GM12878 (cell line): ENCODE measurements around the gene PSMC3. TPM values are rescaled to one million over a fixed set of nuclear protein-coding genes. Genes with fewer than 3 reads are reported as not detected.

ENCODE experiments used
- ATAC-seq: fragments of 200-7000 bp; cut with Tn5 transposase; 3 replicates; pipeline ENCODE4 v1.9.1; 2020; ENCODE audit warnings: mild to moderate bottlenecking, moderate library complexity
- BruUV-seq: library from RNA; stranded (reverse); fragments of 400-500 nt; replicated peaks from 2 replicates; lab custom pipeline; 2021; lab: Mats Ljungman, UMichigan
- CTCF ChIA-PET: fragments of 300-600 bp; sonication (Branson Sonifier 250); formaldehyde crosslinking; extraction: SDS; loops from one replicate; lab custom pipeline; 2021; ENCODE audit warnings: inconsistent platforms; lab: Yijun Ruan, JAX
- POLR2A ChIA-PET: fragments of 350-600 bp; formaldehyde crosslinking; extraction: SDS; loops from one replicate; lab custom pipeline; 2021; ENCODE audit warnings: inconsistent platforms; lab: Charles Lee
- RAD21 ChIA-PET: fragments of 300-600 bp; sonication (Branson Sonifier 250); formaldehyde crosslinking; loops from one replicate; lab custom pipeline; 2023; ENCODE audit warnings: antibody characterized with exemption; ENCODE audit not compliant: unreplicated experiment; lab: Charles Lee
- SMC1A ChIA-PET: fragments of 300-600 bp; sonication (Branson Sonifier 250); formaldehyde crosslinking; loops from one replicate; lab custom pipeline; 2023; ENCODE audit not compliant: unreplicated experiment, uncharacterized antibody; lab: Charles Lee
- DNase-seq: peaks from one replicate; pipeline ENCODE4 v3.0.0-alpha.2; 2011; ENCODE audit warnings: low read depth, low spot score
- FAIRE-seq: peaks from 3 replicates; lab custom pipeline; 2011; peaks lifted over from hg19 to GRCh38; lab: Jason Lieb, UNC
- H2AFZ ChIP-seq: 2 replicates; pipeline ENCODE4 v1.6.0; 2011; ENCODE audit warnings: low read depth, low read length, control low read depth; ENCODE audit not compliant: control insufficient read depth
- H3K27ac ChIP-seq: 2 replicates; pipeline ENCODE4 v1.5.1; 2011; ENCODE audit warnings: control low read depth; ENCODE audit not compliant: control insufficient read depth, insufficient read depth
- H3K27me3 ChIP-seq, 2 experiments: replicated peaks in 1 of 2; 2 replicates each; pipeline versions ENCODE4 v1.6.0 to v1.6.1; 2011; ENCODE audit warnings: low read length in 1 of 2; ENCODE audit not compliant: control insufficient read depth in 2 of 2, insufficient read depth in 2 of 2
- H3K36me3 ChIP-seq, 2 experiments: 2 replicates each; pipeline ENCODE4 v1.5.1; 2011; ENCODE audit warnings: low read length in 1 of 2; ENCODE audit not compliant: control insufficient read depth in 2 of 2, insufficient read depth in 2 of 2
- H3K4me1 ChIP-seq: 2 replicates; pipeline ENCODE4 v1.6.1; 2011; ENCODE audit warnings: mild to moderate bottlenecking, low read length, moderate library complexity, mixed read lengths; ENCODE audit not compliant: control insufficient read depth, insufficient read depth
- H3K4me2 ChIP-seq: 2 replicates; pipeline ENCODE4 v1.6.0; 2011; ENCODE audit warnings: control low read depth; ENCODE audit not compliant: control insufficient read depth, insufficient read depth
- H3K4me3 ChIP-seq: fragments of 200-600 bp; sonication (generic); 2 replicates; pipeline ENCODE4 v1.5.1; 2016
- H3K79me2 ChIP-seq: 2 replicates; pipeline ENCODE4 v1.6.0; 2011; ENCODE audit warnings: low read length; ENCODE audit not compliant: control insufficient read depth, insufficient read depth
- H3K9ac ChIP-seq: 2 replicates; pipeline ENCODE4 v1.8.0; 2011; ENCODE audit warnings: low read length, control low read depth, mixed read lengths; ENCODE audit not compliant: control insufficient read depth, insufficient read depth
- H3K9me3 ChIP-seq: replicated peaks from 3 replicates; pipeline ENCODE4 v1.5.1; 2011; ENCODE audit warnings: mild to moderate bottlenecking, low read length; ENCODE audit not compliant: control insufficient read depth, insufficient read depth
- H4K20me1 ChIP-seq: 2 replicates; pipeline ENCODE4 v1.6.0; 2011; ENCODE audit not compliant: control insufficient read depth, insufficient read depth
- BRCA1 ChIP-seq: IDR thresholded peaks from 2 replicates; pipeline ENCODE4 v1.6.1; 2011; ENCODE audit warnings: low read depth, low read length, improper control_type of control experiment
- ELK1 ChIP-seq: IDR thresholded peaks from 2 replicates; pipeline ENCODE4 v1.6.1; 2012; ENCODE audit warnings: low read depth, low read length, improper control_type of control experiment
- EZH2 ChIP-seq: IDR thresholded peaks from 2 replicates; pipeline ENCODE4 v1.6.1; 2012; ENCODE audit warnings: low read depth, mild to moderate bottlenecking, control low read depth, inconsistent platforms, low read length, borderline replicate concordance; ENCODE audit not compliant: control insufficient read depth
- HDAC6 ChIP-seq: fragments of 200-600 bp; sonication (generic); IDR thresholded peaks from one replicate; pipeline ENCODE4 v1.8.0; 2017; ENCODE audit warnings: antibody characterized with exemption; ENCODE audit not compliant: unreplicated experiment
- NFYB ChIP-seq: IDR thresholded peaks from 2 replicates; pipeline ENCODE4 v1.6.1; 2011; ENCODE audit warnings: low read depth, mild to moderate bottlenecking, low read length, improper control_type of control experiment, moderate library complexity; ENCODE audit not compliant: insufficient read depth
- RB1 ChIP-seq: fragments of 450-650 bp; formaldehyde crosslinking; IDR thresholded peaks from 2 replicates; pipeline ENCODE4 v1.6.1; 2017; ENCODE audit warnings: mild to moderate bottlenecking, borderline replicate concordance
- WGBS: methylation state at CpG from one replicate; pipeline ENCODE4 v1.1.6; 2016; ENCODE audit warnings: low lambda C conversion rate; ENCODE audit not compliant: insufficient replicate concordance, insufficient coverage; ENCODE audit errors: missing lambda C conversion rate; 5-methylcytosine and 5-hydroxymethylcytosine counted together
- in situ Hi-C: fragments of 300-500 bp; cut with MboI; formaldehyde crosslinking; loops from 9 replicates; pipeline ENCODE4 v1.14.3; 2018; ENCODE audit warnings: mixed read lengths
- intact Hi-C: fragments of 100-400 bp; cut with micrococcal nuclease; formaldehyde crosslinking; loops from one replicate; pipeline ENCODE4 v1.14.2; 2022; ENCODE audit not compliant: unreplicated experiment
- polyA plus RNA-seq, 11 experiments: library from polyadenylated mRNA; depleted of rRNA in 4 of 11; unstranded in 6 of 11; stranded (reverse) in 5 of 11; fragments of >200 nt; fragmentation: Nextera tagmentation in 4 of 11; fragmentation: Illumina TruSeq in 1 of 11; extraction: Ambion mirVana in 4 of 11; extraction: Trizol in 1 of 11; gene quantifications; 1 replicate in 1 of 11; 2 replicates in 10 of 11; pipeline versions ENCODE4 v1.2.1 to v1.2.3, GENCODE V29; 2011 to 2016; ENCODE audit warnings: inconsistent platforms in 2 of 11, missing spikeins in 2 of 11, low read depth in 1 of 11
- total RNA-seq, 4 experiments: library from RNA; depleted of rRNA in 3 of 4; stranded (reverse); fragments of >200 nt in 3 of 4; fragmentation: Illumina TruSeq in 1 of 4; extraction: Trizol in 1 of 4; gene quantifications; 2 replicates each; pipeline versions ENCODE4 v1.2.1 to v1.2.3, GENCODE V29; 2013 to 2021
- TF ChIP-seq, protein P1 (sequence below): fragments of 450-650 bp; conservative IDR thresholded peaks from 2 replicates; pipeline ENCODE4 v1.6.1; 2017; ENCODE audit warnings: mild to moderate bottlenecking, moderate library complexity

Gene PSMC3
- total and polyA plus RNA-seq, 10 of the 15 experiments (the other 5 are each of a cell fraction or from before 2014, with no cell fraction given): 39.5 to 289 (median 155) TPM

DNA sequence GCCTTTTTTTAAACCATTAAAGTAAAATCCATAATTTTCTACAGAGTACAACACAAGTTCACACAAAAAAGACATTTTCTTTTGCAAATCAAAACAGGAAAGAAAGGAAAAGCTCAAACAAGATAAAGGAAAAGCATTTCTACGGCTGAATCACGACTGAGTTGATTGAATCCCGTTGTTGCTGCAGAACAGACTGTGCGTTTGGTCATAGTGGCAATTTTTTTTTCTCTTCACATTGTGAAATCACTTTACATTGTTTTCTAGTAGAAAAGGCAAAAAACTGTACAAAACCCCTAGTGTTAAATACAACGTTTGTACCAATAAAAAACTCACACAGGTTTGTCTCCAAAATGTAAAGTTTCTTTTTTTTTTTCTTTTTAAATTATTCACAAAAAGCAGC is 40.0 kb upstream of the PSMC3 start:
- Histone ChIP-seq H3K4me3 (no peak overlapping the region), H3K36me3 (peaks cover 28 to 35% of the 10 kb centered on the region in 2 experiments), H3K27me3 (no peaks in the 10 kb centered on the region), H3K9me3 (no peaks in the 10 kb centered on the region), H2AFZ (no peak overlapping the region), H3K9ac (no peak overlapping the region), H4K20me1 (no peaks in the 10 kb centered on the region; the same call in 1 of the 2 replicates), H3K79me2 (no peaks in the 10 kb centered on the region; the same call in 1 of the 2 replicates), H3K27ac (no peak overlapping the region), H3K4me2 (no peak overlapping the region), H3K4me1 (no peaks in the 10 kb centered on the region)
- in situ Hi-C loops: no loop called here
- ATAC-seq (no peak), DNase-seq (no peak), FAIRE-seq (no peak)
- TF ChIP-seq ELK1 (no peak), HDAC6 (no peak), BRCA1 (no peak), NFYB (no peak), EZH2 (no peak), RB1 (no peak)
- TF ChIP-seq, protein P1, sequence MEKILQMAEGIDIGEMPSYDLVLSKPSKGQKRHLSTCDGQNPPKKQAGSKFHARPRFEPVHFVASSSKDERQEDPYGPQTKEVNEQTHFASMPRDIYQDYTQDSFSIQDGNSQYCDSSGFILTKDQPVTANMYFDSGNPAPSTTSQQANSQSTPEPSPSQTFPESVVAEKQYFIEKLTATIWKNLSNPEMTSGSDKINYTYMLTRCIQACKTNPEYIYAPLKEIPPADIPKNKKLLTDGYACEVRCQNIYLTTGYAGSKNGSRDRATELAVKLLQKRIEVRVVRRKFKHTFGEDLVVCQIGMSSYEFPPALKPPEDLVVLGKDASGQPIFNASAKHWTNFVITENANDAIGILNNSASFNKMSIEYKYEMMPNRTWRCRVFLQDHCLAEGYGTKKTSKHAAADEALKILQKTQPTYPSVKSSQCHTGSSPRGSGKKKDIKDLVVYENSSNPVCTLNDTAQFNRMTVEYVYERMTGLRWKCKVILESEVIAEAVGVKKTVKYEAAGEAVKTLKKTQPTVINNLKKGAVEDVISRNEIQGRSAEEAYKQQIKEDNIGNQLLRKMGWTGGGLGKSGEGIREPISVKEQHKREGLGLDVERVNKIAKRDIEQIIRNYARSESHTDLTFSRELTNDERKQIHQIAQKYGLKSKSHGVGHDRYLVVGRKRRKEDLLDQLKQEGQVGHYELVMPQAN: no peak
- ChIA-PET POLR2A (interaction anchor here (0.6 kb wide), 1 partner anchor 43 kb away, joined by 3 read pairs; no protein-coding TSS in a partner anchor), SMC1A (interaction anchor here (0.7 kb wide), 1 partner anchor 21 kb away, joined by 3 read pairs; no protein-coding TSS in a partner anchor), RAD21 (interaction anchor here (0.6 kb wide), 1 partner anchor 103 kb away, joined by 3 read pairs; no protein-coding TSS in a partner anchor), CTCF (interaction anchor here (0.7 kb wide), 1 partner anchor 15 kb away, joined by 3 read pairs; no protein-coding TSS in a partner anchor)
- BruUV-seq: no TSS peak
- WGBS: 74% methylated on average over 5 of the region's 5 CpGs
- intact Hi-C loops: no loop called here
